Stimulated activated CD4-positive, alpha-beta T cell treated with anti-CD3 and anti-CD28 coated beads, Interleukin-12 subunit alpha, Interleukin-12 subunit beta, amount 100 ng/mL, for 24 hours (primary cell): ENCODE measurements around the gene ZBTB21.
A peak's percentile ranks its signal among the peaks of the same experiment; 100 is the strongest.
"Not testable (repeated sequence)": the region's sequence is repeated elsewhere in the genome, so short reads cannot be mapped to it uniquely, and the experiment has no call there.

Experiments used
- DNase-seq, 2 experiments: peaks; one replicate each; pipeline ENCODE4 v3.0.0-alpha.2; 2020; ENCODE audit warnings: low read depth in 2 of 2

Gene ZBTB21

DNA sequence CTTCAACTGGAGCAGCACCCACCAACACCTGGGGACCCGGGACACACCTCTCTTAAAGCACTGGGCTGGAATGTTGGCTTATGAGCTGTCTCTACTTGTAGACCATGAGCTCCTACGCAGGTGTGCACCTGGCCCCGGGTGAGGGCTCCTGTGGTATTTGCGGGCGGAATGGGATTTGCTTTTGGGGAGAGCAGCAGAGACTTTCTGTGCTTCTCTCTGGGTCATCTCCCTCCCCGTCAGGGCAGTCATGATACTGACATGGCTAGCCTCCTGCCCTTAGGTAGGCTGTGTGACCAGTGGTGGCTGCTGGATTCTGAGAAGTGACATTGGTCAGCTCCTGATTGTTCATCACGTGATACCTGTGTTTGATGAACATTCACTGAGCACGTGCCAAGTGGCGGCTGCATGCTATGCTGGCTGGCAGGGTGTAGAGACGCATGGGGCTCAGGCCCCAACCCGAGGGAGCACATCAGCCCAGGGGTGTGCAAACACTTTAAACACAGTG is 9.0 kb upstream of the ZBTB21 start:
- no peak for DNase-seq

DNA sequence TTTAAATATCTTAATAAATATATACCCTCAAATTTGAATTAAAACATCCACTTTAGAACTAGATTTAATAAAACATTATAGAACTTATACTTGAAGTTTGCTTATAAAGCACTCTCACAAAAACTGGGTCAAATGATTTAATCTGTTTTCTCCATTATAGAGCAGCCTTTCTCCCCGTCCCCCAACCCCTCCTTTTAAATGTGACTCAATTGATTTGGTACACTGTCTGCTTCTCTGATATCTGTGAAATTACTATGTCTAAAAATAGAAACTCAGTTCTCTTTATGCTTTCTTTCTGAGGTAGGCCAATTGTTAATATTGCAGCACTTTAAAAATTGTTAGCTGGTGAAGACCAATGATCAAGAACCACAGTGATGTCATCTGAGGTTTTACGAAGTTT is 6.9 kb upstream of the ZBTB21 start:
- no peak for DNase-seq

DNA sequence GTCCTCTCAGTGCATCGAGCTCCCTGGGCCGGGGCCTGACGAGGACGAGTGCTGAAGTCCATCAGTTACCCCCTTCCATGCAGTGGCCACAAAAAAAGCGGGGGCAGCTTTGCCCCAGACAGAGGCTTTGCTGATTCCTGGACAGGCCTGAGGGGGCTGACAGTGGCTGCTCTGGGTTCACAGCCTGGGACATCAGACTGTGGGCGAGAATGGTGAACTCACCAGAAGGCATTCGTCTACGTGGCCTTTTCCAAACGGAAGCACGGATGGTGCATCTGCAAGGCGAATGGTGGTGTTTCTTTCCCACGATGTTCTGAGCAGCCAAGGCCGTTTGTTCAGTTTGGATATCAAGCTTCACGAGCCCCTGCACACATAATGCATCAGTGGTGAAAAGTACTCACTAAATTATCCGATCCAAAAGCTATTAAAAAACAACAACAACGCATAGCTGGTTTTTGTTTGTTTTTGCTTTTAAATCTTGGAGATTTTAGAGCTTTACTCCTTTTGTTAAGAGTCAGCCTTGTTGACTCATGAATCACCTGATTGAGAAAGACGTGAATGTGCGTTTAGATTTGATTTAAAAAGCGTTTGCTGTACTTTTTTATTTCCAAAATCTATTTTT is 6.3 kb upstream of the ZBTB21 start:
- no peak for DNase-seq

DNA sequence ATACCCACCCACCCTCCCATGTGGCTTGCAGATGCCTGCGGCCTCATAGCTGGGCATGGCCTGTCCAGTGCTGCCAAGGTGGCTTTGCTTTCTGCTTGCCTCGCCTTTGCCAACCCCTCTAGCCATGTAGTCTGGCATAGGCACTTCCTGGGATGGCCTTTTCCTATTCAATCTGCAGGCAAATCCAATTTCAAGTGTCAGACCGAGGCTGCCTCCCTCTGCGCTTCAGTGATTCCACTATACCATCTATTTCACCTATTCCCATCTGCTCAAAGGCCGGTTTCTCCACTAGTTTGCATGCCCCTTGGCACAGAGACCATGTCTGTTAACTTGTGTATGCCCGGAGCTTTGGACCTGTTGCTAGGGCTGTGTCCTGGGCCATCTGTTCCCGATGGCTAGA is 3.8 kb upstream of the ZBTB21 start:
- no peak for DNase-seq

DNA sequence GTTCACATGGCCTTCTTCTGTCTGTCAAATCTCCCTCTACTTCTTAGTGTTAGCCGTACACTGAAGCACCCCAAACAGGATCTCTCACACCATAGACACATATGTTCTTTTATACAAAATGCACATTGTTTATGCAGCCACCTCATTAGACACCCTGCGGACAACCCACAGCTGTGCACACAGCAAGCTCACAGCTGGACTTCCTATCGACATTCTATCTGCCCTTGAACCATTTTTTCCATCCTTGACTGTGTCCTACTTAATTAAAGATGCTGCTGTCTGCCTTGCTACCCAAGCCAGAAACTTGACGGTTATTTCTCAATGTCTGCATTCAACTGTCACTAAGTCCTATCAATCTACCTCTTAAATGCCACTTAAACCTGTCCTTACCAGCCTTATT is 3.2 kb upstream of the ZBTB21 start:
- no peak for DNase-seq

DNA sequence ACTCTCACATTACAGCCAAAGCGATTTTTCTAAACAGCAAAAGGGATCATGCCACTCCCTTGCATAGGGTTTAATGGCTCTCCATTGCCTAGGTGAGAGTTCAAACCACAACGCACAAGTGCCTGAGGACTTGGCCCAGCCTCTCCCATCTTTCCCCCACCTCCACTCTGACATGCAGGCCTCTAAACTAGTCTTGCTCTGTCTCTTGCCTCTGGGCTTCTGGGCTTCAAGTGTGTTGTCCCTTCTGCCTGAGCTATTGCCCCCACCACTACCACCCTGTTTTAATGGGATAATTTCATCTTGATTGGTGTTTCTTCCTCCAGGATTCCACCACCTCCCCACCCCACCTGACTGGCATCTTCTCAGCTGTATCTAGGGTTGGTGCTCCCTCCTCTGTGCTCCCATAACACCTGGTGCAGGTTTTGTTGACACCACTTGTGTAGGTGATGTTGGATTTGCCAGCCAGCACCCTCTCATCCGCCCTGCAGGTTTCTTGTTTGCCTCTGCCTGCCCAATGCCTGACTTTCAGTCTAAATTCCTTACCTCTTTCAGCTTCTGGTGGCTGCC is 2.7 kb upstream of the ZBTB21 start:
- no peak for DNase-seq

DNA sequence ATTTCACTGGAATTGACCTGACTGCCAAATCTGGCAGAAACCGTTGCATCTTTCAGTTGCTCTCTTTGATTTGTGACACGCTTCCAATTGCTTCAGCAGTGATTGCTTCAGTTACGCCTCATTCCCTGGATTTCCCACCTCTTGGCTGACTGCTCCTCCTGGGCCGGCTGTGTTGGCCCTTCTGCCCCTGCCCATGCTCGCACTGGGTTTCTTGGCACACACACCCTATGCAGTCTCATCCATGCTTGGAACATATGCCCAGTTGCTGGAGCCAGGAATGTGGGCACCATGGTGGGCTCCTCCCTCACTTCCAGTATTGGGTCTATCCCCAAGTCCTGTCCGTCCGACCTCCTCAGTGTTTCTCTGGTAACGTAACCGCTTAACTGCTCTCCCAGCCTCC is 2.2 kb upstream of the ZBTB21 start:
- DNase-seq: no peak

DNA sequence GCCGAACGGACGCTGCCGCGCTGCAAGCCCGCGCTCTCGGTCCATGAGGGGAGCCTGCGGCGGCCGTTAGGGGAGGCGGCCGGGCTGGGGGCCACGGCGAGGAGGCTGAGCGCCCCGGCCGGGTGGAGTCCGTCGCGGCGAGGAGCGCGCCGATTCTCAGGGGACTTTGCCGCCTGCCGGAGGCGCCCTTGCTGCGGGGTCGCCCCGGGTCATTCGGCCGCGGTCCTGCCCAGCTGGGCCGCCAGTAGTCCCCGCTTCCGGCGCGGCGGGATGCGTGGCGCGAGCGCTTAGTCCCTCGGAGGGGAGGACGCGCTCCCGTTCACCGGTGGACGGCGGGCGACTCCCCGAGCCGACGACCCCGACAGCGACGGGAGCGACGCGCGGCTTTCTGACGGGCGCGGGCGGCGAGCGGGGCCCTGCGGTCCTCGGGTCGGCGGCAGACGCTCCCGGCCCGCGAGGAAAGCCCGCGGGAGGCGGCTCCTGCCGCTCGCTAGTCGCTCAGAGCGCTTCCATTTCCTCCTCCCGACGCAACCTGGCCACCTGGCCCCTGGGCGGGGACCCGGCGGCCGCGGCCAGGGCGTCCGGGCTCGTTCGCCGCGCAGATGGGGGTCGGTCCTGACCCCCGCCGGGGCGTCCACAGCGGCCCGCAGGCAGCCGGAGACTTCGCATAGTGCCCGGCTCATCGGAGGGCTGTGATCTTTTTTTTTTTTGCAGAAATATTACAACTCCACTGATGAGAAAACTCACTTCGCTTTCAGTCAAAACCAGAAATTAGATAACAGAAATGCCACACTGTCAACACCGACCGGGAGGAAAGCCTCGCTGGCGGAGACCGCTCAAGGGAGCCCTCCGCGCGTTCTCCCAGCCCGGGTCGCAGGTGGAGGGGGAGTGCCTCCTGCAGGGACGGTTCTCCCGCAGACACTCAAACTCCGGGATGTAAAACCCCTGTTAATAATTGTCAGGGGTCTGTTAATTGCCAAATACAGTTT is 641 bp upstream of the ZBTB21 start:
- DNase-seq: peak; percentile 7 to 22

DNA sequence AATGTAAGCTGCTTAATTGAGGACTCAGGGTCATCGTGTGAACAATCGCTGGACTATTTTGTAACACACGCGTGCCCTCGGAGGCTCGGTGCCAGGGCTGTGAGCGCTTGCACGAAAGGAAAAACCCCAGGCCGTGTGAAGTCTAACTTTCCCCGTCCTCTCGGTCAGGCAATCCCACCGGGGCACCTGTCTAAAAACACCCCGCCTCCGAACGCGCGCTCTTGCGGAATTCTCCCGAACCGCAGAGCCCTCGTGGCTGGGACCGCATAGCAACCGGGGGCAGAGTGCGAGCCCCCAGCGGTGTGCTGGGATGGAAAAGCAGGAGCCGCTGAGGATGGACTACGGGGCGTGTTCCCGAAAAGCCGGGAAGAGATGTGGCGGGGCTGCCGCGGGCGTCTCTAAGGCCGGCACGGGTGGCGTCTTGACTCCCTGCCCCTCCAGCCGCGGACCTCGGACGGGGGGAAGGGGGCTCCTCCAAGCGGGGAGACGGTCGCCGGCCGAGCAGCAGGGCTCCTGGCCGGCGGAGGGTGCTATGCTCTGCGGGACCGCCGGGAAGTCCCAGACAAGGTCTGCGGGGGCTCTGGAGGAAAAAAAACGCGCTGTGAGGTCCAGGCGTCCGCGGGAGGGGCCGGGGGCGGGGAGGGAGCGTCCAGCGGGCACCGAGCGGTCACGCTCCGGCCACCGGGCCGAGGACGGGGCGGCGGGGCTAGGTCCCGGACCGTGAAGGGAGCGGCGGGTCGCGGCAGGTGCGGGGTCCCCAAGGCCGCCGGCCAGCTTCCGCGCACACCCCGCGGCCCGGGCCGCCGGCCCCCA is 936 bp downstream of the ZBTB21 start:
- peak; percentile 38 to 66 for DNase-seq

DNA sequence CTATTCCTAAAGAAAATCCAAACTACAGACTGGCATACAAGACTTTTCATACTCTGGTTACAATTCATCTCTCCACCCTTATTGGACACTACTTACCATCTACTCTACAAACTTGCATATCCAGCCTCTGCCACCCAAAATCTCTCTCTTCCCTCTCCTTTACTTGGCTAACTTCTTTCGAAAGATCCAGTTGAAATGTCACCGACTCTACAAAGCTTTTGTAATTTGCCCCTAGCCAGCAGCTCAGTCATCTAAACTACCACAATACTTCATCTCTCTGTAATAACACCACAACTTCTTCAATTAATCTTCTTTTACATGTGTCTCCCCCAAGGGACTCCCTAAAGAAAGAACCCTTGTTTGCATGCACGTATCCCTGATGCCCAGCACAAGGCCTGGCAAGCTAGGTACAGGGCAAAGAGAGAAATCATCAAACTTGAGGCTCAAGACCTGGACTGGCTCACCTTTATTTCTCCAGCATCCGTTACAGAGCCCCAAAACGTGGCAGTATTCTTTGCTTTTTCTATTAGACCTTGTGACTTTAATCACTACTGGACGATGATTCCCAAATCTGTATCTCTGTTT is 2.7 kb downstream of the ZBTB21 start:
- no peak for DNase-seq

DNA sequence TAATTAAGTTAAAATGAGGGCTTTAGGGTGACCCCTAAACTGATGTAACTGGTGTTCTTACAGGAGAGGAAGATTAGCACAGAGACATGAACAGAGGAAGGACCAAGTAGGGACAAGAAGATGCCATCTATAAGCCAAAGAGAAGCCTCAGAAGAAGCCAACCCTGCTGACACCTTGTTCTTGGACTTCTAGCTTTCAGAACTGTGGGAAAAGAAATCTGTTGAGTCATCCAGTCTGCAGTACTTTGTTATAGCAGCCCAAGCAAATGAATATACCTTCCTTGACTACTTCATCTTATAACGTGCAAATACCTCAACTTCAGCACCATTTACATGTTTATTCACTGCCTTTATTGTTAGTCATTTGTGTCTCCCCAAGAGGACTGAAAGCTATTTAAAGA is 3.4 kb downstream of the ZBTB21 start:
- no peak for DNase-seq

DNA sequence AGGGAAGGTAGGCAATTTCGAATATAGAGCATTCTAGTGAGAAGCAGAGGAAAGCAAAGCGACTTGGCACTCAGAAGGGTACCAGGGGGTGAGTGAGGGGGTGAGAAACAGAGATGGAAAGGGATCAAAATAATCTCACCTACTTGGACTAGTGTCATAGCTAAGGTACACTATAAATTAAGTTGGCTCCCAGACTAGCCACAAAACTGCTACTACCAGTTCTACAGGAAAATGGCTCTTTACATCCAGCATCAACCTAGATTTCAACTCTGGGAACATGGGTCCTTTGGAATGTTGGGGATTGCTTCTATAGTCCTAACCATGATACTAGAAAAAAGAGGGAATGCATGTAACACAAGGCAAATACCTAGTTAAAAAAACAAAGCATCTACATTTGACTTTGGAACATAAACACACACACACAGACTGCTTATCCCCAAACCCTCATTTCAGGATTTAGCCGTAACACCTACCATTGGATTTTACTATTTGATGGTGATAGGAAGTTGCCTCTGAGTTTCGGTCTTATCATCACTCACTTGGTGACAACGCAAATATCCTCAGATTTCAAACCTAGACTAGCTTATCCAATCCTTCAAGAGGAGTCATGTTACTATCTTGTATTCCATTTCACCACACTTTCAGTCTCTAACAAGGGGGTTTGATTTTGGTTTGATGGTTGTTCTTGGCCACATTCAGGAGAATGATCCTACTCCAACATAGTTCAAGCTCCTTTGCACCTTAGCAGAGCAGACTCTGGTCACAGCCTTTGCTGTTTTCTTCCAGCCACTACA is 5.6 kb downstream of the ZBTB21 start:
- DNase-seq: no peak

DNA sequence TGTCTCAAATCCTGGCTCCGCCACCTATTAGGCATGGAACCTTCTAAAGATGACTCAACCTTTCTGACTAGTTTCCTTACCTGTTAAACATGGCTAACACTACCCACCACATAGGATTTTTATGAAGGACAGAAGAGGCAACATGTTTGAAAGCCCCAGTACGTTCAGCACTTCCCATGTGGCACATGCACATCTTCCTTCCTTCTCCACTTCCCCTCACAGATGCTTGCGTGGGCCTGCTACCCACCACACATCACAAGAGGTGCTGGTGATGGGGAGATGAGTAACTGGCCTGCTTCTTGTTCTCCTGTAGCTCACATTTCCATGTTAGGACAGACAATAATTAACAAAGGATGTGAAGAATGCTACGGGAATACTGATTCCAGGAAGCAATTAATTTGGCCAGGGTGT is 7.1 kb downstream of the ZBTB21 start:
- peak; percentile 17 to 33 for DNase-seq

DNA sequence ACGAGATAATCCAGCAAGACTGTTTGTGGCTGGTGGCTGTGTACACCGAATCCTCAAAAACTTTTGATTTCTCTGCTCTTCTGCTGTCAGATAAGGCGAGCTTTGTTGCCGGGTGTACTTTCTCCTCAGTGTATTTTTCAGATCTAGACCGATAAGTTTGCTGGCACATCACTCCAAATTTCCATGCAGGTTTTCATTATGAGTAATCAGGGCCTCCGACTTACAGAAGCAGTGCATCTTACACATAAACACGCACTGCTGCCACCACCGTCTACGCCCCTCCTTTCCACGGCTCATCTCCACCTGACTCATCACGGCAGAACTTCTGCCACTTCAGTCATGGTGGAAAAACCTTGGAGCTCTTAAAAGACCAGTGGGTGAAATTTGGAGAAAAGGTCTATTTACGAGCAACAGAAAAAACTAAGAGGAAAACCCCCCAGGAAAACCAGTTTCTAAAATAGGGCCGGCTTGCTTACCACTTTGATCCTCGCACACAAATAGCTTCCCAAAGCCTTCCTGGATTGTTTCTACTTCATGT is 7.7 kb downstream of the ZBTB21 start:
- peak; percentile 49 to 70 for DNase-seq

DNA sequence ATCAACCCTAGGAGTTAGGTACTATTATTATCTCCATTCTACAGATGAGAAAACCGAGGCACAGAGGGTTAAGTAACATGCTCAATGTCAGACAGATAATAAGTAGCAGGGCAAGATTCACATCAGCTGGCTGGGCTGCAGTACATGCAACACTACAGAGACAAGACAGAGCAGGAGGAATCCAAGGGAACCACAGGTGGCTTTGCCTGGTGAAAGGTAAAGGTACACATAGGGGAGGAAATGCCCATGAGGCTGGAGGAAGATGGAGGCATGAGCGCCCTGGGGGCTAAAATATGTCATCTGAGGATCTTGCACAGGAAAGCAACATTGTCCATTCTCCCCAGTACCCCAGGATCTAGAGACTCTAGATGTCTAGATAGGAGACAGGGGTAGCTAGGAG is 8.4 kb downstream of the ZBTB21 start:
- no peak for DNase-seq

DNA sequence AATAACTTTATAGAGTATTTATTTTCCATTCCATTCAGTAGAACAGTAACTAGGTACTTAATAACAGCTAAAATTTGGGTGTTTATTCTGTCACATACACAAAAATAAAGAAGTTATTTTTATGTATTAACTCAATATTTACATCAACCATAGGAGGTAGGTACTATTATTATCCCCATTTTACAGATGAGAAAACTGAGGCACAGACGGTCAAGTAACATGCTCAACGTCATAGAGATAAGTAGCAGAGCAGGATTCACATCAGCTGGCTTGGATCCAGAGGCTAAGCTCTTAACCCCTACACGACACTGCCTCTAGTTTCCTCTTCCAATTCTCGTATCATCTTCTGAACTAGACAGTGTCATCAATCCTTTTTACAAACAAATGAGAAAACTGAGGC is 9.3 kb downstream of the ZBTB21 start:
- DNase-seq: no peak

DNA sequence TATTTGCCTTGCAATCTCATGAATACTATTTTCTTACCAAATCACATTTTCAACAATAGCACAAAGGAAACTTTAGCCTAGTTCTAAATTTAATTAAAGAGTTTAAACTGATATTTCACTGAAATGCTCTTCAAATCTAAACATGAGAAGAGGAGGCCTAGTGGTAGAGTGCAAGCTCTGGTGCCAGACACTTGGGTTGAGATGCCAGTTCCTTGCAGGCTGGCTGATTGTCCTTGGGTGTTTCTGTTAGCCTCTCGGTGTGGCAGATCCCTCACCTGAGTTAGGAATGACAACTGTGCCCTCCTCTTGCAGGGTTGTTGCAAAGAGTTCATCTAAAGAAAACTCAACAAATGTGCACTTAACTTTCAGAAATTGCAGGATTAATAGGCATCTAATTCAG is 12.5 kb downstream of the ZBTB21 start:
- no peak for DNase-seq

DNA sequence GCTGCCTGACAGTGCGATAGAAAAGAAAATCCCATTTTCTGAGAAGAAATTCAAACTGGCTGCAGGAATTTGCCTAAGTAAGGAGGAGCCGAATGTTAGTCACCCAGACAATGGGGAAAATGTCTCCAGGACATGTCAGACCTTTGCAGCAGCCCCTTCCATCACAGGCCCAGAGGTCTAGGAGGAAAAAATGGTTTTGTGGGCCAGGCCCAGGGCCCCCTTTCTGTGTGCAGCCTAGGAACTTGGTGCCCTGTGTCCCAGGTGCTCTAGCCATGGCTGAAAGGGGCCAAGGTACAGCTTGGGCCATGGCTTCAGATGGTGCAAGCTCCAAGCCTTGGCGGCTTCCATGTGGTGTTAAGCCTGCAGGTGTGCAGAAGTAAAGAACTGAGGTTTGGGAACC is 14.6 kb downstream of the ZBTB21 start:
- DNase-seq: no peak

DNA sequence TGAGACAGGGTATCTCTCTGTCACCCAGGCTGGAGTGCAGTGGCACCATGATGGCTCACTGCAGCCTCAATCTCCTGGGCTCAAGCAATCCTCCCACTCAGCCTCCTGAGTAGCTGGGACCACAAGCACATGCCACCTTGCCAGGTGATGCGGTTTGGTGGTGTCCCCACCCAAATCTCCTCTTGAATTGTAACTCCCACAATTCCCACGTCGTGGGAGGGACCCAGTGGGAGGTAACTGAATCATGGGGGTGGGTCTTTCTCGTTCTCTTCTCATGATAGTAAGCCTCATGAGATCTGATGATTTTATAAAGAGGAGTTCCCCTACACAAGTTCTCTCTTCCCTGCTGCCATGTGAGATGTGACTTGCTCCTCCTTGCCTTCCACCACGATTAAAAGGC is 15.5 kb downstream of the ZBTB21 start:
- not testable (repeated sequence) for DNase-seq

DNA sequence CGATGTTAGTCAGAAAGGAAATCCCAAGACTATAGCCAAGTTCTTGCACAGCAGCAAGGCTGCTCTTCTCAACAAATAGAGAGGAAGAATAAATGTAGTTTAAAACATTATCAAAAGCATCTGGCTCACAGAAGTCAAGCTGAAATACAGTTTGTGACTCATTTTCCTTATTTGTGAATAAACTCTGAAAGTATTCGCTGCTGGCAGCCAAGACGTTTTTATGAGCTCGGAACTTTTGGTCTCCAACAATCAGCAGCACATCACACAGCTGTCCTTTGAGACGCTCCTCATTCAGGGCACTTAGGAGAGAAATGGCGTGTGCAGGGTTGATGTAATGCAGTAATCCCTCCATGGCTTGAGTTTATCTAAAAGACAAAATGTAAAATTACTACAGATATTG is 16.4 kb downstream of the ZBTB21 start:
- DNase-seq: no peak
